Muscle of leg (tissue), 16 donors: ENCODE measurements around the gene DUSP15. TPM values are rescaled to one million over a fixed set of nuclear protein-coding genes. Genes with fewer than 3 reads are reported as not detected.
"Not testable (repeated sequence)": the region's sequence is repeated elsewhere in the genome, so short reads cannot be mapped to it uniquely, and the experiment has no call there.

ENCODE experiments used
- DNase-seq: peaks from one replicate; pipeline ENCODE4 v3.0.0; 2013
- H3K27ac ChIP-seq: one replicate; pipeline ENCODE4 v1.5.1; 2013; ENCODE audit warnings: mild to moderate bottlenecking, low read length, control low read depth
- H3K27me3 ChIP-seq: one replicate; pipeline ENCODE4 v1.6.1; 2013; ENCODE audit warnings: low read length; ENCODE audit not compliant: control insufficient read depth, insufficient read depth
- H3K36me3 ChIP-seq: one replicate; pipeline ENCODE4 v1.6.1; 2013; ENCODE audit warnings: low read length; ENCODE audit not compliant: control insufficient read depth, insufficient read depth
- H3K4me1 ChIP-seq: one replicate; pipeline ENCODE4 v1.6.1; 2013; ENCODE audit warnings: low read length; ENCODE audit not compliant: control insufficient read depth, insufficient read depth
- H3K4me3 ChIP-seq: one replicate; pipeline ENCODE4 v1.5.1; 2013; ENCODE audit warnings: low read length, control low read depth
- H3K9me3 ChIP-seq: replicated peaks from 2 replicates; pipeline ENCODE4 v1.6.1; 2013; ENCODE audit warnings: low read depth, low read length; ENCODE audit not compliant: control insufficient read depth
- WGBS: methylation state at CpG from one replicate; pipeline ENCODE4 v1.1.5; 2013; ENCODE audit warnings: missing lambda C conversion rate; ENCODE audit not compliant: insufficient coverage; 5-methylcytosine and 5-hydroxymethylcytosine counted together
- long read RNA-seq, 11 donors: transcript quantifications; one replicate each; lab custom pipeline, GENCODE V29; 2026
- polyA plus RNA-seq, 8 donors: library from polyadenylated mRNA; unstranded; fragments of 120-200 nt; gene quantifications; one replicate each; pipeline versions ENCODE4 v1.2.1 to v1.2.3, GENCODE V29; 2013; ENCODE audit warnings: inconsistent platforms in 1 of 8, low replicate concordance in 1 of 8; ENCODE audit not compliant: insufficient read length in 8 of 8, insufficient read depth in 1 of 8
- total RNA-seq: library from RNA; stranded (reverse); fragments of 120-200 nt; gene quantifications from one replicate; pipeline ENCODE4 v1.2.4, GENCODE V29; 2013

Gene DUSP15, protein sequence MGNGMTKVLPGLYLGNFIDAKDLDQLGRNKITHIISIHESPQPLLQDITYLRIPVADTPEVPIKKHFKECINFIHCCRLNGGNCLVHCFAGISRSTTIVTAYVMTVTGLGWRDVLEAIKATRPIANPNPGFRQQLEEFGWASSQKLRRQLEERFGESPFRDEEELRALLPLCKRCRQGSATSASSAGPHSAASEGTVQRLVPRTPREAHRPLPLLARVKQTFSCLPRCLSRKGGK
- total RNA-seq (1.6 TPM), polyA plus RNA-seq (1 to 10 TPM; 1.9 to 5.1 (median 2.6) TPM)
- long read RNA-seq, donor 1, partial matches to known transcripts, result 0 of 1 reads
- long read RNA-seq, donor 1, other reads (novel, unspliced or antisense), result 0 of 1 reads
- long read RNA-seq, donor 2, result 0 reads
- long read RNA-seq, donor 3, result 0 reads
- long read RNA-seq, donor 4, result 0 reads
- long read RNA-seq, donor 5, result 0 reads
- long read RNA-seq, donor 6, partial matches to known transcripts, result 0 of 1 reads
- long read RNA-seq, donor 6, other reads (novel, unspliced or antisense), result 0 of 1 reads
- long read RNA-seq, donor 7, partial matches to known transcripts, result 0 of 1 reads
- long read RNA-seq, donor 7, other reads (novel, unspliced or antisense), result 0 of 1 reads
- long read RNA-seq, donor 8, result 0 reads
- long read RNA-seq, donor 9, result 0 reads
- long read RNA-seq, donor 10, partial matches to known transcripts, result 0 of 1 reads
- long read RNA-seq, donor 10, other reads (novel, unspliced or antisense), result 0 of 1 reads
- long read RNA-seq, donor 11, partial matches to known transcripts, result 0 of 1 reads
- long read RNA-seq, donor 11, other reads (novel, unspliced or antisense), result 0 of 1 reads

DNA sequence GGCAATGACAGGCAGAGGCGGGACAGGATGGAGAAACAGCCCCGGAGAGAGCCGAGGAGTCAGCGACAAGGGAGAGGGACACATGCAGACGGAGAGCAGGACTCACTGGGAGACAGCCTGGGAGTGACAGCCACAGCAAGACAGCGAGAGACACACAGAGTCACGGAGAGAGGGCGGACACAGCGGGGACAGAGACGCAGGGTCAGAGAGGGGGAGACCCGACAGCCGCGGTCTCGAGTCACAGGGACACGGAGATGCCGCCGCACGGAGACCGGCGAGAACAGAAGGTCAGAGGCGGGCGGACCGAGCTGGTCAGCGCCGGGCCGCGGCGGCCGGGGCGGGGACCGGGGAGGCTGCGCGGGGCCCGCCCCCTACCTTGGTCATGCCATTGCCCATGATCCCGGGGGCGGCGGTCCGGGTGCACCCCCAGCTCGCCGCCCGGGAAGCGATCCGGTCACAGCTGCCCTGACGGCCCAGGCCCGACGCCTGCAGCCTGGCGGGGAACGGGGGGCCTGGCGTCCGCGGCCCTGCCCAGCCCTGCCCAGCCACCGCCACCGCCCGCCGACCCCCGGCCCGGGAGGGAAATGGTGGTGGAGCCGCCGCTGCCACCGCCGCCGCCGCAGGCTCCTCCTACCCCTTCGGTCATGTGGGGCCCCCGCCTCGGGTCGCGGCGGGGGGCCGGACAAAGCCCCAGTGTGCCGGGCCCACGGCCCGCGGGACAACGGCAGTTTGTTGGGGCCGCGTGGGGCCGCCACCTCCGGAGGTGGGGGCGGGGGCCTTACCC is at the start of gene DUSP15, which contains the start of gene TTLL9:
DUSP15 (minus strand) TSS at position 586 of the 784 bp plus-strand sequence; CDS start at position 396, 190 bp downstream.
TTLL9 (plus strand) TSS at position 693 of the 784 bp plus-strand sequence. CDS start 493 bp downstream, outside the sequence.
- Histone ChIP-seq H3K27me3 (peaks cover 20% of the 10 kb centered on the region), H3K36me3 (no peaks in the 10 kb centered on the region), H3K4me3 (peak within 1 kb of the TSS; percentile 36), H3K9me3 (no peaks in the 10 kb centered on the region), H3K27ac (no peak within 1 kb of the TSS), H3K4me1 (peaks cover 13% of the 10 kb centered on the region)
- WGBS, result under 1% methylated on average over 80 of the region's 80 CpGs
- peak; percentile 52 for DNase-seq

DNA sequence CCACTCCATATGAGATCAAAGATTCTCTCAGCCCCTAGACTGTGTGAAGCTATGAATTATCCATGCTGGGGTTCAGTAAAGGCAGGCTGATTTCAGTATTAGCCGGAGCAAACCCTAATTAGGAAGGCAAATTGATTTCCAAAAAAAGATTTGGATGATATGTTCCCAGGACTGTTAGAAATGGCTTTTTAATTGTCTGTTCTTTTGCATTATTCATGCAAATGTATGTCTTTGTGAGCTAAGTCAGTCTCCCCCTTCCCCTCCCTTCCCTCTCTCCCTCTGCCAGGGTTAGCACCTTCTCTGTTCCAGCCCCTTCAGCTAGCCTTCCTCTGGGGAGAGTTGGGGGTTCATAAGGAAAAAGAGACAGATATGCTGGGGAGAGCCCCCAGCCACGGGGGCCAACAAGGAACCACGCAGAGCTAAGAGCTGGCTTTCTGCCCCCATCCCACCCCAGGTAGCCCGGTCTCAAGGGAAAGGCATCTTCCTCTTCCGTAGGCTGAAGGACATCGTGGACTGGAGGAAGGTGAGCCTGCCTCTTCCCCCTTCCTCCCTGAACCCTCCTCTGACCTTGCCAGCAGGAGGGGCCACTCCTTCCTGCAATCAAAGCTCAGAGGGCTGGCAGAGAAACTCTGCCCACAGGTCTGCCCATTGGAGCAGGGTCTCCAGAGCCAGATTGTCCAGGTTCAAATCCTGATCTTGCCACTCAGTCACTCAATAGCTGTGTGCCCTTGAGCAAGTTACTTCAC is 49.3 kb upstream of the DUSP15 start:
- no peak overlapping the region for H3K4me3 ChIP-seq
- no peaks in the 10 kb centered on the region for H3K36me3 ChIP-seq
- no peaks in the 10 kb centered on the region for H3K9me3 ChIP-seq
- 68% methylated on average over 3 of the region's 6 CpGs for WGBS
- no peak for DNase-seq
- H3K27me3 ChIP-seq, result peaks cover 4% of the 10 kb centered on the region
- H3K4me1 ChIP-seq, result no peaks in the 10 kb centered on the region
- no peak overlapping the region for H3K27ac ChIP-seq

DNA sequence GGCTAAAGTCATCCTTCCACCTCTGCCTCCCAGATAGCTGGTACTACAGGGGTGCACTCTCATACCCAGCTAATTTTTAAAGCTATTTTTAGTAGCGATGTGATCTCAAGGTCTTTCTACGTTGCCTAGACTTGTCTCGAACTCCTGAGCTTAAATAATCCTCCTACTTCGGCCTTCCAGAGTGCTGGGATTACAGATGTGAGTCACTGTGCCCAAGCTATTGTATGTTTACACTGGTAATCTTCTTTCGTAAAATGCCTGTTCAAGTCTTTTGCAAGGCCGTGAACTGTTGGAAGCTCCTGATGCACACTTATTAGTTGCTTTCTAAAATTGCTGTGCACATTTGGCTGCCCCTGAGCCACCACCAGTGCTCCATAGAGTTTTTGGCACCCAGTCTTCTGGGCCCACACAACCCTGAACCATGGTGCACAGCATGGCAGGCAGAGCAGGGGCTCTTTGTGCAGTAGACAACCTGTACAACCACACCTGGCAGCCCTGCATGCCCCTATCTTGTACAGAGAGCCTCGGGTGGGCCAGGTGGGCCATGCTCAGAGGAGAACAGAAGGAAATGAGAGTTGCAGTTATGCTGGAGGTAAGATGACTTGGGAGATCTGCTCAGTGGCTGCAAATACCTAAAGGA is 48.3 kb upstream of the DUSP15 start:
- Histone ChIP-seq H3K27me3 (peaks cover 2% of the 10 kb centered on the region), H3K9me3 (no peaks in the 10 kb centered on the region), H3K27ac (no peak overlapping the region), H3K4me3 (no peak overlapping the region), H3K4me1 (no peaks in the 10 kb centered on the region), H3K36me3 (no peaks in the 10 kb centered on the region)
- no peak for DNase-seq
- 75% methylated on average over 6 of the region's 7 CpGs for WGBS

DNA sequence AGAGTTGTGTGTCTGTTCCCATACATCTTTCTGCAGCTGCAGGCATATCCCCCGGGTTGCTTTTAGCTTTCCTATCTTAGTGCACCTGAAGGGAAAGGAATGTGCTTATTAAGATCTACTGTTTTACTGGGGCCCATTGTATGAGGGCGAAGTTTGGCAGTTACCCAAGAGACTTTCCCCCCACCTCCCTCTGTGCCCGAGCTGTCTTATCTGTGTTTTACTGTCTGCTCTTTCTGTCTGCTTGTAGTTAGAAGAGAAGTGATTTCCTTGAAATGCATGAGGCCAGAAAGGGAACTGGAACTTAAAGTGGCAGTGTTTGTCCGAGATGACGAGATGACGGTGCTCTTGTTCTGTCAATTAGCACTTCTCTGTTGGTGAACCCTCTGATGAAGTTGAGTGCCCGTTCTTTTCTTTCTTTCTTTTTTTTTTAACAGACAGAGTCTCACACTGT is 47.7 kb upstream of the DUSP15 start:
- H3K27ac ChIP-seq, DNase-seq, H3K9me3 ChIP-seq, H3K4me1 ChIP-seq, H3K4me3 ChIP-seq, H3K27me3 ChIP-seq, H3K36me3 ChIP-seq: not testable (repeated sequence)
- WGBS, result 20% methylated on average over 3 of the region's 7 CpGs

DNA sequence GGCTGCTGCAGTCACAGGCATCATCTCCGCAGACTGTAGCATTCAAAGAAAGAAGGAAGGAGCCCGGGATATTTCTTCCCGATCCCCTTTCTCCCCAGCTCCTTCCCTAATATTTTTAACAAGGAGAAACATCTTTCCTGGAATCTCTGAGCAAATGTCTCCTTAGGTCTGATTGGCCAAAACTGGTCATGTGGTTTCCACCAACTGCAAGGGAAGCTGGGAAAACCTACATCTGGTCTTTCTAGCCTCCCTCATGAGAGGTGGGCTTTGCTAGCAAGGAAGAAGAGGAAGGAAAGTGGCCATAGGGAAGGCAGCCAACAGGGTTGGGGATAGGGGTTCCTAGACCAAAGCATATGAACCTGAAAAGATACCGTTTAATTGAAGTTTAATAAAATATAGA is 46.4 kb upstream of the DUSP15 start:
- Histone ChIP-seq H3K4me3 (no peak overlapping the region), H3K27ac (no peak overlapping the region), H3K9me3 (no peaks in the 10 kb centered on the region), H3K36me3 (no peaks in the 10 kb centered on the region), H3K27me3 (no peaks in the 10 kb centered on the region), H3K4me1 (no peaks in the 10 kb centered on the region)
- no CpG with 5 or more reads among the region's 4 CpGs for WGBS
- DNase-seq, result no peak

DNA sequence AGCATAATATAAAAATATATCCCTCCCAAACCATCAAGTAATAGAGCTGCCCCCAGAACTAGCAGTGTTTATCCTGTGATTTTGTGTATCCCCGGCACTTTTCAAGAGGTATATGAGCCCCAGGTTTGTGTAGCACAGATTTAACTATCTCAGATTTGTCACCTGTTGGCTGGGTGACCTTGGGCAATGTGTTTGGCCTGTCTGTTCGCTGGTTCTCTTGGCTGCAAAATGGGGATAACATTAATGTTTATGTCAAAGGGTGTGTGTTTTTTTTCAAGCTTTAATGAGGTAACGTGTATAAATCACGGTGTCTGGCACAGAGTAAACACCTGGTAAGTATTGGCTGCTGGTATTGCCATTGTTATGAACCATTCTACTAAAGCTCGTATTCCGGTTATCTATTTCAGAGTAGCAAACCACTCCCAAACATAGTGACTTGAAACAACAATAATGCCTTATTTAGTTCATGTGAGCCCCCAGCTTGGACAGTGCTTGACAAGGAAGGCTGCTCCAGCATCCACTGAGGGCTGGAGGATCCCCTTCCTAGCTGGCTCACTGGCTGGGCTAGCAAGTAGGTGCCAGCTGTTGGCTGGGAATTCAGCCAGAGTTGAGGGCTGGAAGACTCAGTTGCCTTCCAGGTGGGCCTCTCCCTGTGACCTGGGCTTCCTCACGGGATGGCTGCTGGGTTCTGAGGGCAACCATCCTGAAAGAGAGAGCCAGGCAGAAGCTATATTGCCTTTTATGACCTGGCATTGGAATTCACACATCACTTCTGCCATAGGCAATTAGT is 45.4 kb upstream of the DUSP15 start:
- WGBS, result 60% methylated on average over 1 of the region's 7 CpGs
- no peak for DNase-seq
- H3K36me3 ChIP-seq, result no peaks in the 10 kb centered on the region
- no peaks in the 10 kb centered on the region for H3K9me3 ChIP-seq
- H3K4me1 ChIP-seq, result no peaks in the 10 kb centered on the region
- no peaks in the 10 kb centered on the region for H3K27me3 ChIP-seq
- H3K4me3 ChIP-seq, result no peak overlapping the region
- no peak overlapping the region for H3K27ac ChIP-seq

DNA sequence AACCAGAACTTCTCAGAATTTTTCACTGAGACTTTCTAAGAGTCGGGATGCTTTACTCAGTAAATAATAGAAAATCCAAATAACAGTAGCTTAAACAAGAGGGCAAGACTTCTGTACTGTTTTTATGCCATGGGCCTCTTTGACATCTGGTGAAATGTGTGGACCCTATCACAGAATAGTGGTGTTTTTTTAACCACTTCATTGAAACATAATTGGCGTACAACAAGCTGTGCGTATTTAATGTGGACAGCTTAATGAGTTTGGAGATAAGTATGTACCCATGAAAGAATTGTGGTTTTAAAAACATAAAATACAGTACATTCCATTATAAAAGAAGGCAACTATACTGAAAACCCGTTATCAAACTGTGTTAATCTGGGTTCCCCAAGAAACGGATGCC is 43.8 kb upstream of the DUSP15 start:
- 20% methylated on average over 1 of the region's 5 CpGs for WGBS
- Histone ChIP-seq H3K27ac (no peak overlapping the region), H3K4me1 (no peaks in the 10 kb centered on the region), H3K9me3 (no peaks in the 10 kb centered on the region), H3K36me3 (no peaks in the 10 kb centered on the region), H3K27me3 (no peaks in the 10 kb centered on the region), H3K4me3 (no peak overlapping the region)
- no peak for DNase-seq

DNA sequence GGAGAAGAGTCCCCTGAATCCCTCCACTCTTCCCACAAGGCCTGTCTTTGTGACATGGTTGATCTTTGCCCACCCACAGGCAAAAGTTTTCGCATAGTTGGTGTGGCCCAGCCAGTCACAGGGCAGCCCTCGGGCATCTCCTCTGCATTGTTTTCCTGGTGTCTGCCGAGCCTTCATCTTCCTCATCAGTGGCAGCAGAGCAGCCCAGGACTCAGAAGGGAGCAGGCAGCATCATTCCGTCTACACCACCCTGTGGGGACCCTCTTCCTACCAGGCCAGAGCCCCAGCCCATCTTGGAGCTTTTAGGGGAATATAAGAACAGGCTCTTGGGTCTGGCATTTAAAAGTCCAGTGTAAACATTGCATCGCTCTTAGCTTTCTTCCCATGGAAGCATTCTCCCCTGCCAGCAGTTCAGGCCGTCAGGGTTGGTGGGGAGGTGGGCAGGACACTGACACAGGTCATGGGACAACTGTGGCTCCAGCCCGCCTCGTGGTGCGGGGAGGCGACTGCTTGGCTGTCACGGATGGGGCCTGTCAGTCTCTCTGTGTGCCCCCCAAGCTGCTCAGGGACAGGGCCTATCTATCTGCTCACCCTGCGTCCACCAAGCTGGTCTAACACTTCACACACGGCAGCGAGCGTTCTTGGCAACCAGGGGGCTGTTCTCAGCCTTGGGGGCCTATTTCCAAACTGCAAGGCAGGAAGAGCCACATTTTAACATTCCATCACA is 43.3 kb upstream of the DUSP15 start:
- 65% methylated on average over 12 of the region's 15 CpGs for WGBS
- no peaks in the 10 kb centered on the region for H3K36me3 ChIP-seq
- DNase-seq, result no peak
- H3K9me3 ChIP-seq, result no peaks in the 10 kb centered on the region
- H3K4me1 ChIP-seq, result no peaks in the 10 kb centered on the region
- H3K27ac ChIP-seq, result no peak overlapping the region
- H3K4me3 ChIP-seq, result no peak overlapping the region
- H3K27me3 ChIP-seq, result no peaks in the 10 kb centered on the region
